ENCODE data around the gene KITLG.
"Not testable (repeated sequence)": the region's sequence is repeated elsewhere in the genome, so short reads cannot be mapped to it uniquely, and the experiment has no call there.

KITLG gene

GRCh38 chr12:88580051-88580871 is at the start of gene KITLG:
Gene KITLG (minus strand): TSS chr12:88580471. CDS start chr12:88580278, 193 bp downstream.
- peak; percentile 90 for DNase-seq

- peak; percentile 19 for DNase-seq
These were observed 48.7 kb upstream of the KITLG start for GRCh38 chr12:88628856-88629509.

- not testable (repeated sequence) for DNase-seq
These were observed 47.8 kb upstream of the KITLG start for GRCh38 chr12:88628035-88628434.

- no peak for DNase-seq
These were observed 47.2 kb upstream of the KITLG start for GRCh38 chr12:88627501-88627900.

- no peak for DNase-seq
These were observed 45.1 kb upstream of the KITLG start for GRCh38 chr12:88625356-88625755.

GRCh38 chr12:88624911-88625310 is 44.6 kb upstream of the KITLG start:
- no peak for DNase-seq

GRCh38 chr12:88623777-88624548 is 43.7 kb upstream of the KITLG start:
- no peak for DNase-seq

GRCh38 chr12:88617352-88617751 is 37.1 kb upstream of the KITLG start:
- no peak for DNase-seq

- DNase-seq, result no peak
These were observed 35.2 kb upstream of the KITLG start for GRCh38 chr12:88615490-88615889.

GRCh38 chr12:88604646-88605045 is 24.4 kb upstream of the KITLG start:
- DNase-seq, result no peak

GRCh38 chr12:88600272-88600671 is 20.0 kb upstream of the KITLG start:
- DNase-seq, result no peak

- DNase-seq, result no peak
These were observed 17.1 kb upstream of the KITLG start for GRCh38 chr12:88597365-88597764.

GRCh38 chr12:88595697-88596096 is 15.4 kb upstream of the KITLG start:
- DNase-seq, result no peak

GRCh38 chr12:88594780-88595179 is 14.5 kb upstream of the KITLG start:
- no peak for DNase-seq

GRCh38 chr12:88591343-88591742 is 11.1 kb upstream of the KITLG start:
- DNase-seq, result no peak

GRCh38 chr12:88590851-88591250 is 10.6 kb upstream of the KITLG start:
- DNase-seq, result no peak

GRCh38 chr12:88585077-88585476 is 4.8 kb upstream of the KITLG start:
- no peak for DNase-seq

- peak; percentile 48 for DNase-seq
These were observed 645 bp downstream of the KITLG start for GRCh38 chr12:88579601-88580050.

- DNase-seq, result peak; percentile 20
These were observed 1.1 kb downstream of the KITLG start for GRCh38 chr12:88579161-88579517.

- DNase-seq, result no peak
These were observed 1.8 kb downstream of the KITLG start for GRCh38 chr12:88578276-88579160.

GRCh38 chr12:88577537-88577936 is 2.7 kb downstream of the KITLG start:
- DNase-seq, result no peak

- no peak for DNase-seq
These were observed 3.4 kb downstream of the KITLG start for GRCh38 chr12:88576866-88577265.

All from femur (tissue), 1 donor.